Vagina (tissue), 2 donors: ENCODE results near the gene RFFL. TPM values are rescaled to one million over a fixed set of nuclear protein-coding genes. Genes with fewer than 3 reads are reported as not detected.
A peak's percentile ranks its signal among the peaks of the same experiment; 100 is the strongest.

Source experiments
- DNase-seq, 2 donors: peaks; one replicate each; pipeline ENCODE4 v3.0.0-alpha.2; 2017; ENCODE audit errors: extremely low spot score in 2 of 2
- H3K27ac ChIP-seq: fragments of 200-600 bp; sonication (generic); one replicate; pipeline ENCODE4 v1.5.1; 2019
- H3K27me3 ChIP-seq: fragments of 200-600 bp; sonication (generic); one replicate; pipeline ENCODE4 v1.5.1; 2019
- H3K36me3 ChIP-seq, 2 donors: fragments of 200-600 bp; sonication (generic); one replicate each; pipeline ENCODE4 v1.5.1; 2017 to 2019
- H3K4me1 ChIP-seq: fragments of 200-600 bp; sonication (generic); one replicate; pipeline ENCODE4 v1.5.1; 2019
- H3K4me3 ChIP-seq, 2 donors: fragments of 200-600 bp; sonication (generic); 1 replicate in 1 of 2; 2 replicates in 1 of 2; pipeline ENCODE4 v1.5.1; 2016 to 2019
- H3K9me3 ChIP-seq: fragments of 200-600 bp; sonication (generic); one replicate; pipeline ENCODE4 v1.5.1; 2019
- POLR2A ChIP-seq, 2 donors: fragments of 450-650 bp; IDR thresholded peaks; one replicate each; pipeline ENCODE4 v1.6.1; 2017; ENCODE audit warnings: antibody characterized with exemption in 2 of 2, mild to moderate bottlenecking in 2 of 2, moderate library complexity in 2 of 2
- POLR2AphosphoS5 ChIP-seq, 2 donors: sonication (generic); formaldehyde crosslinking; IDR thresholded peaks; one replicate each; pipeline ENCODE4 v1.9.0; 2017; ENCODE audit warnings: antibody characterized with exemption in 2 of 2, mild to moderate bottlenecking in 2 of 2, low read depth in 1 of 2; ENCODE audit not compliant: insufficient read depth in 1 of 2
- intact Hi-C: fragments of 100-400 bp; cut with DNase I; formaldehyde crosslinking; loops from one replicate; pipeline ENCODE4 v1.15.1; 2023
- total RNA-seq: library from RNA; depleted of rRNA; stranded (reverse); fragments of >200 nt; gene quantifications from one replicate; pipeline ENCODE4 v1.2.3, GENCODE V29; 2016
- TF ChIP-seq, protein P1 (sequence below), 3 experiments: fragments of 450-650 bp in 2 of 3; fragments of 200-600 bp in 1 of 3; sonication (generic) in 1 of 3; IDR thresholded peaks; one replicate each; pipeline ENCODE4 v1.5.1; 2017 to 2019; ENCODE audit warnings: antibody characterized with exemption in 3 of 3, mild to moderate bottlenecking in 2 of 3, moderate library complexity in 2 of 3

Gene RFFL
- total RNA-seq, 1 donor from 2014 or later: 25.3 TPM

- no peak for DNase-seq
These were observed 66.9 kb downstream of the RFFL start for GRCh38 chr17:34996422-34997285.

GRCh38 chr17:34993031-34993430 is 70.5 kb downstream of the RFFL start:
- no peak for TF ChIP-seq POLR2AphosphoS5 (IDR thresholded peaks at IDR 0.05; ENCODE audit: insufficient read depth in 1 of 2, low read depth in 1 of 2)
- TF ChIP-seq, protein P1, sequence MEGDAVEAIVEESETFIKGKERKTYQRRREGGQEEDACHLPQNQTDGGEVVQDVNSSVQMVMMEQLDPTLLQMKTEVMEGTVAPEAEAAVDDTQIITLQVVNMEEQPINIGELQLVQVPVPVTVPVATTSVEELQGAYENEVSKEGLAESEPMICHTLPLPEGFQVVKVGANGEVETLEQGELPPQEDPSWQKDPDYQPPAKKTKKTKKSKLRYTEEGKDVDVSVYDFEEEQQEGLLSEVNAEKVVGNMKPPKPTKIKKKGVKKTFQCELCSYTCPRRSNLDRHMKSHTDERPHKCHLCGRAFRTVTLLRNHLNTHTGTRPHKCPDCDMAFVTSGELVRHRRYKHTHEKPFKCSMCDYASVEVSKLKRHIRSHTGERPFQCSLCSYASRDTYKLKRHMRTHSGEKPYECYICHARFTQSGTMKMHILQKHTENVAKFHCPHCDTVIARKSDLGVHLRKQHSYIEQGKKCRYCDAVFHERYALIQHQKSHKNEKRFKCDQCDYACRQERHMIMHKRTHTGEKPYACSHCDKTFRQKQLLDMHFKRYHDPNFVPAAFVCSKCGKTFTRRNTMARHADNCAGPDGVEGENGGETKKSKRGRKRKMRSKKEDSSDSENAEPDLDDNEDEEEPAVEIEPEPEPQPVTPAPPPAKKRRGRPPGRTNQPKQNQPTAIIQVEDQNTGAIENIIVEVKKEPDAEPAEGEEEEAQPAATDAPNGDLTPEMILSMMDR (IDR thresholded peaks at IDR 0.05): no peak
- no peak for TF ChIP-seq POLR2A (IDR thresholded peaks at IDR 0.05)
- Histone ChIP-seq H3K9me3 (no peaks in the 10 kb centered on the region), H3K36me3 (peaks cover 0 to 56% of the 10 kb centered on the region in 2 donors), H3K4me3 (no peak overlapping the region), H3K4me1 (peaks cover 15% of the 10 kb centered on the region), H3K27me3 (no peaks in the 10 kb centered on the region), H3K27ac (no peak overlapping the region)
- no peak for DNase-seq
- intact Hi-C loops: no loop called here

More at GRCh38 chr17:34996422-34997285, 66.9 kb downstream of the RFFL start:
- intact Hi-C loops: no loop called here
- H3K27ac ChIP-seq: peak overlapping the region; percentile 38
- H3K4me3 ChIP-seq: no peak overlapping the region
- H3K36me3 ChIP-seq: peaks cover 0 to 35% of the 10 kb centered on the region in 2 donors
- H3K27me3 ChIP-seq: no peaks in the 10 kb centered on the region
- TF ChIP-seq POLR2AphosphoS5 (IDR thresholded peaks at IDR 0.05; ENCODE audit: insufficient read depth in 1 of 2, low read depth in 1 of 2) (no peak), POLR2A (IDR thresholded peaks at IDR 0.05) (no peak)
- TF ChIP-seq, protein P1 (IDR thresholded peaks at IDR 0.05): no peak
- H3K4me1 ChIP-seq: peaks cover 19% of the 10 kb centered on the region
- H3K9me3 ChIP-seq: no peaks in the 10 kb centered on the region

GRCh38 chr17:34991606-34992005 is 71.9 kb downstream of the RFFL start:
- Histone ChIP-seq H3K4me1 (peaks cover 1% of the 10 kb centered on the region), H3K9me3 (no peaks in the 10 kb centered on the region), H3K27me3 (no peaks in the 10 kb centered on the region), H3K27ac (no peak overlapping the region), H3K4me3 (no peak overlapping the region), H3K36me3 (peaks cover 0 to 60% of the 10 kb centered on the region in 2 donors)
- TF ChIP-seq POLR2A (IDR thresholded peaks at IDR 0.05) (no peak), POLR2AphosphoS5 (IDR thresholded peaks at IDR 0.05; ENCODE audit: insufficient read depth in 1 of 2, low read depth in 1 of 2) (no peak)
- TF ChIP-seq, protein P1 (IDR thresholded peaks at IDR 0.05): no peak
- intact Hi-C loops: no loop called here
- DNase-seq: no peak

DNA sequence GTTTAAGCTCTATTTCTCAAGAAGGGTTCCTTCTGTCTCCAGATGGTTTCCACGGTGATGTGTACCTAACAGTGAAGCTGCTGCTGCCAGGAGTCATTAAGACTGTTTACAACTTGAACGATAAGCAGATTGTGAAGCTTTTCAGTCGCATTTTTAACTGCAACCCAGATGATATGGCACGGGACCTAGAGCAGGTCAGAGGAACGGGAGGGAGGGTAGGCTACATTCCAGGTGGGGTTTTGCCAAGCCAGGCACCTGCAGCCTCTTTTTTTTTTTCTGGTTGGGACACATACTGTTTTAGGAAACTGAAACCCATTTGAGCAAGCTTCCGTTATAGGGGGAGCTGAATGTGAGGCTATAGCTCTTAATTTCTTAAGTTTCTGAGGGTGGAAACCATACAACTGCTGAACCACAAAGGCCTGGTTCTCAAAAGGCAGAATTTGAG is 72.6 kb downstream of the RFFL start:
- no peaks in the 10 kb centered on the region for H3K9me3 ChIP-seq
- no peaks in the 10 kb centered on the region for H3K4me1 ChIP-seq
- no peaks in the 10 kb centered on the region for H3K27me3 ChIP-seq
- no peak overlapping the region for H3K27ac ChIP-seq
- no peak for DNase-seq
- intact Hi-C loops: no loop called here
- H3K36me3 ChIP-seq: peaks cover 0 to 65% of the 10 kb centered on the region in 2 donors
- no peak overlapping the region for H3K4me3 ChIP-seq
- TF ChIP-seq, protein P1 (IDR thresholded peaks at IDR 0.05): no peak
- TF ChIP-seq POLR2AphosphoS5 (IDR thresholded peaks at IDR 0.05; ENCODE audit: insufficient read depth in 1 of 2, low read depth in 1 of 2): no peak
- no peak for TF ChIP-seq POLR2A (IDR thresholded peaks at IDR 0.05)

GRCh38 chr17:34989473-34989872 is 74.0 kb downstream of the RFFL start:
- no peak overlapping the region for H3K27ac ChIP-seq
- intact Hi-C loops: no loop called here
- H3K36me3 ChIP-seq: peaks cover 0 to 59% of the 10 kb centered on the region in 2 donors

More at GRCh38 chr17:34989473-34989872, 74.0 kb downstream of the RFFL start:
- DNase-seq: no peak
- H3K9me3 ChIP-seq: no peaks in the 10 kb centered on the region
- TF ChIP-seq POLR2AphosphoS5 (IDR thresholded peaks at IDR 0.05; ENCODE audit: insufficient read depth in 1 of 2, low read depth in 1 of 2) (no peak), POLR2A (IDR thresholded peaks at IDR 0.05) (no peak)
- H3K27me3 ChIP-seq: no peaks in the 10 kb centered on the region
- H3K4me1 ChIP-seq: no peaks in the 10 kb centered on the region
- no peak overlapping the region for H3K4me3 ChIP-seq
